ENCODE results near the gene PCDHGA8.

DNA sequence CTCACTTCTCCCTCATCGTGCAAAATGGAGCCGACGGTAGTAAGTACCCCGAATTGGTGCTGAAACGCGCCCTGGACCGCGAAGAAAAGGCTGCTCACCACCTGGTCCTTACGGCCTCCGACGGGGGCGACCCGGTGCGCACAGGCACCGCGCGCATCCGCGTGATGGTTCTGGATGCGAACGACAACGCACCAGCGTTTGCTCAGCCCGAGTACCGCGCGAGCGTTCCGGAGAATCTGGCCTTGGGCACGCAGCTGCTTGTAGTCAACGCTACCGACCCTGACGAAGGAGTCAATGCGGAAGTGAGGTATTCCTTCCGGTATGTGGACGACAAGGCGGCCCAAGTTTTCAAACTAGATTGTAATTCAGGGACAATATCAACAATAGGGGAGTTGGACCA lies 38.9 kb downstream of the PCDHGA8 start:
- TF ChIP-seq, protein P1, sequence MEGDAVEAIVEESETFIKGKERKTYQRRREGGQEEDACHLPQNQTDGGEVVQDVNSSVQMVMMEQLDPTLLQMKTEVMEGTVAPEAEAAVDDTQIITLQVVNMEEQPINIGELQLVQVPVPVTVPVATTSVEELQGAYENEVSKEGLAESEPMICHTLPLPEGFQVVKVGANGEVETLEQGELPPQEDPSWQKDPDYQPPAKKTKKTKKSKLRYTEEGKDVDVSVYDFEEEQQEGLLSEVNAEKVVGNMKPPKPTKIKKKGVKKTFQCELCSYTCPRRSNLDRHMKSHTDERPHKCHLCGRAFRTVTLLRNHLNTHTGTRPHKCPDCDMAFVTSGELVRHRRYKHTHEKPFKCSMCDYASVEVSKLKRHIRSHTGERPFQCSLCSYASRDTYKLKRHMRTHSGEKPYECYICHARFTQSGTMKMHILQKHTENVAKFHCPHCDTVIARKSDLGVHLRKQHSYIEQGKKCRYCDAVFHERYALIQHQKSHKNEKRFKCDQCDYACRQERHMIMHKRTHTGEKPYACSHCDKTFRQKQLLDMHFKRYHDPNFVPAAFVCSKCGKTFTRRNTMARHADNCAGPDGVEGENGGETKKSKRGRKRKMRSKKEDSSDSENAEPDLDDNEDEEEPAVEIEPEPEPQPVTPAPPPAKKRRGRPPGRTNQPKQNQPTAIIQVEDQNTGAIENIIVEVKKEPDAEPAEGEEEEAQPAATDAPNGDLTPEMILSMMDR (conservative IDR thresholded peaks at IDR 0.05; ENCODE audit: low read depth, low read length) = no peak
- TF ChIP-seq EZH2 (IDR thresholded peaks at IDR 0.05; ENCODE audit: borderline replicate concordance, low read depth, low read length, poor library complexity, severe bottlenecking) = no peak
